NB4 (cell line): Measurements from ENCODE around the gene BMP7.

Experiments
- CTCF ChIP-seq: IDR thresholded peaks from one replicate; pipeline ENCODE4 v1.5.1; 2012; ENCODE audit warnings: low read depth, low read length
- MAX ChIP-seq: IDR thresholded peaks from 2 replicates; pipeline ENCODE4 v1.6.1; 2011; ENCODE audit warnings: low read depth, low read length

DNA sequence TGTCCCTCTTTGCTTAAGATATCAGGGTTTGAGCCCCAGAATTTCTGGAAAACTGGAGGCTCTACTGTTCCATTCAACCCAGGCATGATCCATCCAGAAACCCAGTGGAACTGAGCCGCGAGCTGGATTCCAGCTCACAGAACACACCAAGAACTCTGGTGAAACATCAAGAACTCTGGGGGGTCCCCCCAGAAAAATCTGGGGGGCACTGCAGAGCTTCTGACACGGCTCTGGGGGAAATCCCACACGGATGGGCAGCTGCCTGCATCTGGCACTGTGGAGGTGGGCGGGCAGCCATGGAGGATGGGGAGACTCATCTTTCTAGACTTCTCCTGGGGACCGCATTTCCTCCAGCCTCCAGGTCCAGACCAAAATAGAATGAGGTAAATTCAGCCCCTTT is 51.0 kb downstream of the BMP7 start:
- TF ChIP-seq CTCF (no peak), MAX (no peak)
